Calu3 (cell line): Measurements from ENCODE around the gene KIZ. TPM values are rescaled to one million over a fixed set of nuclear protein-coding genes. Genes with fewer than 3 reads are reported as not detected.

Experiments
- BruUV-seq: library from RNA; stranded (reverse); fragments of 400-500 nt; replicated peaks from 2 replicates; lab custom pipeline; 2021; lab: Mats Ljungman, UMichigan
- CTCF ChIA-PET: fragments of 300-600 bp; sonication (Branson Sonifier 250); formaldehyde crosslinking; loops from one replicate; lab custom pipeline; 2022; ENCODE audit warnings: antibody characterized with exemption; lab: Charles Lee
- DNase-seq: peaks from one replicate; pipeline ENCODE4 v3.0.0; 2022
- H3K27ac Mint-ChIP-seq: one replicate; pipeline ENCODE4 v1.8.0; 2022; ENCODE audit warnings: mixed read lengths; ENCODE audit not compliant: unreplicated experiment
- H3K27me3 Mint-ChIP-seq: one replicate; pipeline ENCODE4 v1.8.0; 2022; ENCODE audit warnings: mixed read lengths; ENCODE audit not compliant: unreplicated experiment
- H3K36me3 Mint-ChIP-seq: one replicate; pipeline ENCODE4 v1.8.0; 2022; ENCODE audit warnings: mild to moderate bottlenecking, moderate library complexity, mixed read lengths; ENCODE audit not compliant: insufficient read depth, unreplicated experiment
- H3K4me1 Mint-ChIP-seq: one replicate; pipeline ENCODE4 v1.8.0; 2022; ENCODE audit warnings: mild to moderate bottlenecking, low read depth, mixed read lengths; ENCODE audit not compliant: unreplicated experiment
- H3K4me3 Mint-ChIP-seq: one replicate; pipeline ENCODE4 v1.8.0; 2022; ENCODE audit warnings: mild to moderate bottlenecking, low read depth, moderate library complexity, mixed read lengths; ENCODE audit not compliant: unreplicated experiment
- H3K9me3 Mint-ChIP-seq: one replicate; pipeline ENCODE4 v1.8.0; 2022; ENCODE audit warnings: low read depth, mixed read lengths; ENCODE audit not compliant: unreplicated experiment
- CTCF ChIP-seq: fragments of 200-600 bp; IDR thresholded peaks from one replicate; pipeline ENCODE4 v1.8.0; 2022; ENCODE audit warnings: antibody characterized with exemption; ENCODE audit not compliant: unreplicated experiment
- intact Hi-C: fragments of 100-400 bp; cut with micrococcal nuclease; formaldehyde crosslinking; loops from one replicate; pipeline ENCODE4 v1.10.0; 2022; ENCODE audit not compliant: unreplicated experiment
- total RNA-seq: library from RNA; stranded (reverse); gene quantifications from 2 replicates; pipeline ENCODE4 v1.2.3, GENCODE V29; 2022

The KIZ gene
- total RNA-seq, 1 experiment from 2014 or later, result 3.3 TPM

- H3K4me1 Mint-ChIP-seq, result no peaks in the 10 kb centered on the region
- DNase-seq, result no peak
- no peak overlapping the region for H3K4me3 Mint-ChIP-seq
- TF ChIP-seq CTCF, result no peak
- intact Hi-C loops, result no loop called here
- no peaks in the 10 kb centered on the region for H3K36me3 Mint-ChIP-seq
- BruUV-seq, result no TSS peak
- no peak overlapping the region for H3K27ac Mint-ChIP-seq
- CTCF ChIA-PET, result no interaction called here
- no peaks in the 10 kb centered on the region for H3K9me3 Mint-ChIP-seq
- H3K27me3 Mint-ChIP-seq, result no peaks in the 10 kb centered on the region
Measured at GRCh38 chr20:21111416-21111815, 14.5 kb upstream of the KIZ start.

GRCh38 chr20:21113697-21114096 is 12.2 kb upstream of the KIZ start:
- Mint-ChIP-seq H3K36me3 (no peaks in the 10 kb centered on the region), H3K9me3 (no peaks in the 10 kb centered on the region), H3K27me3 (no peaks in the 10 kb centered on the region), H3K4me1 (no peaks in the 10 kb centered on the region), H3K27ac (no peak overlapping the region), H3K4me3 (no peak overlapping the region)
- CTCF ChIA-PET, result no interaction called here
- no TSS peak for BruUV-seq
- TF ChIP-seq CTCF, result no peak
- intact Hi-C loops, result no loop called here
- no peak for DNase-seq

GRCh38 chr20:21114584-21114983 is 11.3 kb upstream of the KIZ start:
- BruUV-seq, result no TSS peak
- CTCF ChIA-PET, result no interaction called here
- no peaks in the 10 kb centered on the region for H3K27me3 Mint-ChIP-seq
- H3K27ac Mint-ChIP-seq, result no peak overlapping the region
- H3K9me3 Mint-ChIP-seq, result no peaks in the 10 kb centered on the region
- no peaks in the 10 kb centered on the region for H3K36me3 Mint-ChIP-seq
- no peak for DNase-seq
- intact Hi-C loops, result no loop called here
- no peak overlapping the region for H3K4me3 Mint-ChIP-seq
- TF ChIP-seq CTCF, result no peak
- H3K4me1 Mint-ChIP-seq, result no peaks in the 10 kb centered on the region

- Mint-ChIP-seq H3K27ac (no peak overlapping the region), H3K4me3 (no peak overlapping the region), H3K4me1 (no peaks in the 10 kb centered on the region), H3K9me3 (no peaks in the 10 kb centered on the region), H3K27me3 (no peaks in the 10 kb centered on the region), H3K36me3 (no peaks in the 10 kb centered on the region)
- intact Hi-C loops, result no loop called here
- CTCF ChIA-PET, result no interaction called here
- no peak for DNase-seq
- no peak for TF ChIP-seq CTCF
- BruUV-seq, result no TSS peak
Measured at GRCh38 chr20:21117521-21117920, 8.4 kb upstream of the KIZ start.
